H9 (cell line): ENCODE measurements around the gene MAP2K3. TPM values are rescaled to one million over a fixed set of nuclear protein-coding genes. Genes with fewer than 3 reads are reported as not detected.

Source experiments
- DNase-seq: peaks from one replicate; pipeline ENCODE4 v3.0.0-alpha.2; 2017
- H2AFZ ChIP-seq: one replicate; pipeline ENCODE4 v1.6.1; 2013; ENCODE audit warnings: mild to moderate bottlenecking, low read length, control low read depth, moderate library complexity
- H2AK5ac ChIP-seq: 2 replicates; pipeline ENCODE4 v1.6.1; 2013; ENCODE audit warnings: low read length, control low read depth, mixed read lengths; ENCODE audit not compliant: insufficient read length
- H2BK120ac ChIP-seq: one replicate; pipeline ENCODE4 v1.6.1; 2013; ENCODE audit warnings: low read depth, mild to moderate bottlenecking, low read length, control low read depth, inconsistent platforms; ENCODE audit not compliant: poor library complexity, severe bottlenecking
- H2BK12ac ChIP-seq: 2 replicates; pipeline ENCODE4 v1.6.1; 2013; ENCODE audit warnings: low read length, control low read depth, mixed read lengths, low read depth; ENCODE audit not compliant: insufficient read length
- H2BK15ac ChIP-seq: 2 replicates; pipeline ENCODE4 v1.6.1; 2013; ENCODE audit warnings: low read depth, low read length, control low read depth
- H2BK20ac ChIP-seq: one replicate; pipeline ENCODE4 v1.6.1; 2013; ENCODE audit warnings: low read depth, mild to moderate bottlenecking, low read length, control low read depth, inconsistent platforms; ENCODE audit not compliant: poor library complexity, severe bottlenecking
- H2BK5ac ChIP-seq: 2 replicates; pipeline ENCODE4 v1.6.1; 2013; ENCODE audit warnings: low read length, control low read depth, mixed read lengths; ENCODE audit not compliant: insufficient read length
- H3K14ac ChIP-seq: 2 replicates; pipeline ENCODE4 v1.6.1; 2013; ENCODE audit warnings: low read length, control low read depth; ENCODE audit not compliant: insufficient read depth
- H3K18ac ChIP-seq: 2 replicates; pipeline ENCODE4 v1.6.1; 2013; ENCODE audit warnings: low read depth, mild to moderate bottlenecking, mixed read lengths, low read length, control low read depth; ENCODE audit not compliant: insufficient read length
- H3K23ac ChIP-seq: 2 replicates; pipeline ENCODE4 v1.6.1; 2013; ENCODE audit warnings: low read length, control low read depth, mixed read lengths, low read depth; ENCODE audit not compliant: insufficient read length
- H3K23me2 ChIP-seq: 2 replicates; pipeline ENCODE4 v1.6.1; 2013; ENCODE audit warnings: low read depth, mild to moderate bottlenecking, mixed read lengths, low read length, control low read depth; ENCODE audit not compliant: insufficient read length, poor library complexity, severe bottlenecking
- H3K27ac ChIP-seq: 2 replicates; pipeline ENCODE4 v1.5.1; 2013; ENCODE audit warnings: low read length, control low read depth, mixed read lengths, low read depth; ENCODE audit not compliant: insufficient read length
- H3K27me3 ChIP-seq: 2 replicates; pipeline ENCODE4 v1.6.1; 2013; ENCODE audit warnings: low read length, control low read depth, inconsistent platforms; ENCODE audit not compliant: insufficient read depth
- H3K4ac ChIP-seq: 2 replicates; pipeline ENCODE4 v1.6.1; 2013; ENCODE audit warnings: low read depth, mild to moderate bottlenecking, control low read depth, inconsistent platforms, low read length, moderate library complexity
- H3K4me1 ChIP-seq: 2 replicates; pipeline ENCODE4 v1.6.1; 2013; ENCODE audit warnings: low read length, control low read depth, inconsistent platforms; ENCODE audit not compliant: insufficient read depth
- H3K4me2 ChIP-seq: 2 replicates; pipeline ENCODE4 v1.6.1; 2013; ENCODE audit warnings: low read length, control low read depth, mixed read lengths; ENCODE audit not compliant: insufficient read length, insufficient read depth
- H3K56ac ChIP-seq: 2 replicates; pipeline ENCODE4 v1.6.1; 2013; ENCODE audit warnings: low read depth, mild to moderate bottlenecking, mixed read lengths, low read length, control low read depth; ENCODE audit not compliant: insufficient read length
- H3K79me1 ChIP-seq: 2 replicates; pipeline ENCODE4 v1.6.1; 2013; ENCODE audit warnings: low read depth, mild to moderate bottlenecking, moderate library complexity, low read length, control low read depth, inconsistent platforms; ENCODE audit not compliant: insufficient read depth, poor library complexity, severe bottlenecking
- H3K79me2 ChIP-seq: 2 replicates; pipeline ENCODE4 v1.6.1; 2013; ENCODE audit warnings: low read length, control low read depth, inconsistent platforms; ENCODE audit not compliant: insufficient read depth
- H3K9ac ChIP-seq: 2 replicates; pipeline ENCODE4 v1.6.1; 2013; ENCODE audit warnings: low read length, control low read depth, mixed read lengths; ENCODE audit not compliant: insufficient read length; ENCODE audit errors: extremely low read depth
- H3K9me3 ChIP-seq: one replicate; pipeline ENCODE4 v1.6.1; 2013; ENCODE audit warnings: low read depth, low read length, inconsistent platforms; ENCODE audit not compliant: control insufficient read depth
- H3T11ph ChIP-seq: one replicate; pipeline ENCODE4 v1.6.1; 2013; ENCODE audit warnings: mild to moderate bottlenecking, low read length, control low read depth, inconsistent platforms
- H4K20me1 ChIP-seq: one replicate; pipeline ENCODE4 v1.6.1; 2013; ENCODE audit not compliant: control insufficient read depth, insufficient read length, insufficient read depth
- H4K5ac ChIP-seq: 2 replicates; pipeline ENCODE4 v1.6.1; 2013; ENCODE audit warnings: low read depth, mild to moderate bottlenecking, mixed read lengths, low read length, control low read depth; ENCODE audit not compliant: insufficient read length
- H4K8ac ChIP-seq: replicated peaks from 2 replicates; pipeline ENCODE4 v1.6.1; 2013; ENCODE audit warnings: low read length, control low read depth, mixed read lengths, low read depth; ENCODE audit not compliant: insufficient read length
- H4K91ac ChIP-seq: 2 replicates; pipeline ENCODE4 v1.6.1; 2013; ENCODE audit warnings: low read depth, mild to moderate bottlenecking, moderate library complexity, mixed read lengths, low read length, control low read depth; ENCODE audit not compliant: insufficient read length
- H3K27ac Mint-ChIP-seq, 3 experiments: 2 replicates in 2 of 3; 3 replicates in 1 of 3; pipeline ENCODE4 v1.8.0; 2020 to 2021; ENCODE audit warnings: mixed read lengths in 3 of 3, mild to moderate bottlenecking in 1 of 3, moderate library complexity in 1 of 3
- H3K27me3 Mint-ChIP-seq: 2 replicates; pipeline ENCODE4 v1.8.0; 2021; ENCODE audit warnings: low read depth, mild to moderate bottlenecking, moderate library complexity, mixed read lengths
- H3K36me3 Mint-ChIP-seq, 3 experiments: 2 replicates in 2 of 3; 3 replicates in 1 of 3; pipeline ENCODE4 v1.8.0; 2020 to 2021; ENCODE audit warnings: low read depth in 3 of 3, mixed read lengths in 3 of 3; ENCODE audit not compliant: insufficient read depth in 1 of 3
- H3K4me1 Mint-ChIP-seq, 2 experiments: 2 replicates each; pipeline ENCODE4 v1.8.0; 2020; ENCODE audit warnings: mixed read lengths in 2 of 2
- H3K4me3 Mint-ChIP-seq, 2 experiments: 2 replicates in 1 of 2; 3 replicates in 1 of 2; pipeline ENCODE4 v1.8.0; 2020 to 2021; ENCODE audit warnings: mild to moderate bottlenecking in 2 of 2, mixed read lengths in 2 of 2, moderate library complexity in 1 of 2
- H3K9me3 Mint-ChIP-seq, 2 experiments: 2 replicates in 1 of 2; 3 replicates in 1 of 2; pipeline ENCODE4 v1.8.0; 2020; ENCODE audit warnings: mild to moderate bottlenecking in 2 of 2, mixed read lengths in 2 of 2, moderate library complexity in 1 of 2
- WGBS: extraction: QIAGEN DNeasy Blood & Tissue Kit; methylation state at CpG from one replicate; pipeline ENCODE4 v1.1.7; 2013; ENCODE audit warnings: missing lambda C conversion rate, low lambda C conversion rate, mixed read lengths; ENCODE audit not compliant: insufficient read length; ENCODE audit errors: extremely low coverage; 5-methylcytosine and 5-hydroxymethylcytosine counted together
- total RNA-seq: library from RNA; stranded (reverse); gene quantifications from 2 replicates; pipeline ENCODE4 v1.2.1, GENCODE V29; 2021
- TF ChIP-seq, protein P1 (sequence below): fragments of 200-600 bp; sonication (generic); conservative IDR thresholded peaks from 3 replicates; pipeline ENCODE4 v1.8.0; 2021; ENCODE audit warnings: antibody characterized with exemption, mild to moderate bottlenecking

MAP2K3 gene
- total RNA-seq, 1 experiment from 2014 or later: 26.1 TPM

DNA sequence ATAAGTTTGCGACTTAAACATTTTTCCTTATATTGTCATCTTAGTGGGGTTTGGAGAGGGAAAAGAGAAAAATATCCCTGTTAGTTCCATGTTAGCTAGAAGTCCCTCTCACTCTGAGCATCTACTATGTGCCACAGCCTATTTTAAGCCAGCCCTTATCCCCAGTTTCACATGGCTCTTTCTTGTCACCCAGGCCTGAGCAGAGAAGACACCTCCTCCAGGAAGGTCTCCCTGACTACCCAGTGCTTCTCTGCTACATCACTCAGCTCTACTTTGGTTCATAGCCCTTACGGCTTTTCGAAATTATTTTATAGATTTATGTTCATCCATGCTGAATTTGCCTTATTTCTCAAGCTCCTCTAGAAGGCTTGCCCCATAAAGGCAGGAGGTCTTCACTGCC, 7.2 kb upstream of the MAP2K3 start:
- no peak overlapping the region for H2BK120ac ChIP-seq
- Mint-ChIP-seq H3K9me3 (no peaks in the 10 kb centered on the region; a peak in 1 of 5 replicates), H3K27ac (no peak overlapping the region; a peak in 1 of 7 replicates), H3K27me3 (peaks cover 75% of the 10 kb centered on the region), H3K4me3 (no peak overlapping the region), H3K36me3 (no peaks in the 10 kb centered on the region; a peak in 1 of 7 replicates), H3K4me1 (peaks cover 9 to 11% of the 10 kb centered on the region in 2 experiments)
- H3K4ac ChIP-seq: no peak overlapping the region
- H3K4me1 ChIP-seq: peaks cover 3% of the 10 kb centered on the region; the same call in 1 of the 2 replicates
- H2BK15ac ChIP-seq: no peak overlapping the region
- no peaks in the 10 kb centered on the region for H3K9me3 ChIP-seq
- H3K79me2 ChIP-seq: no peaks in the 10 kb centered on the region
- DNase-seq: no peak
- no peak overlapping the region for H3K18ac ChIP-seq
- no peak overlapping the region for H2AK5ac ChIP-seq
- no peak overlapping the region for H4K91ac ChIP-seq
- no peak overlapping the region for H3K9ac ChIP-seq
- no CpG with 5 or more reads among the region's 3 CpGs for WGBS
- H2AFZ ChIP-seq: no peak overlapping the region
- H3K14ac ChIP-seq: no peak overlapping the region
- no peak overlapping the region for H4K8ac ChIP-seq
- no peak overlapping the region for H2BK12ac ChIP-seq
- no peak overlapping the region for H3T11ph ChIP-seq
- H3K27me3 ChIP-seq: peaks cover 4% of the 10 kb centered on the region; the same call in 1 of the 2 replicates
- H2BK5ac ChIP-seq: no peak overlapping the region
- H2BK20ac ChIP-seq: no peak overlapping the region
- TF ChIP-seq, protein P1, sequence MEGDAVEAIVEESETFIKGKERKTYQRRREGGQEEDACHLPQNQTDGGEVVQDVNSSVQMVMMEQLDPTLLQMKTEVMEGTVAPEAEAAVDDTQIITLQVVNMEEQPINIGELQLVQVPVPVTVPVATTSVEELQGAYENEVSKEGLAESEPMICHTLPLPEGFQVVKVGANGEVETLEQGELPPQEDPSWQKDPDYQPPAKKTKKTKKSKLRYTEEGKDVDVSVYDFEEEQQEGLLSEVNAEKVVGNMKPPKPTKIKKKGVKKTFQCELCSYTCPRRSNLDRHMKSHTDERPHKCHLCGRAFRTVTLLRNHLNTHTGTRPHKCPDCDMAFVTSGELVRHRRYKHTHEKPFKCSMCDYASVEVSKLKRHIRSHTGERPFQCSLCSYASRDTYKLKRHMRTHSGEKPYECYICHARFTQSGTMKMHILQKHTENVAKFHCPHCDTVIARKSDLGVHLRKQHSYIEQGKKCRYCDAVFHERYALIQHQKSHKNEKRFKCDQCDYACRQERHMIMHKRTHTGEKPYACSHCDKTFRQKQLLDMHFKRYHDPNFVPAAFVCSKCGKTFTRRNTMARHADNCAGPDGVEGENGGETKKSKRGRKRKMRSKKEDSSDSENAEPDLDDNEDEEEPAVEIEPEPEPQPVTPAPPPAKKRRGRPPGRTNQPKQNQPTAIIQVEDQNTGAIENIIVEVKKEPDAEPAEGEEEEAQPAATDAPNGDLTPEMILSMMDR: no peak
- H3K4me2 ChIP-seq: no peak overlapping the region
- no peak overlapping the region for H4K5ac ChIP-seq
- H3K27ac ChIP-seq: no peak overlapping the region
- no peak overlapping the region for H3K23ac ChIP-seq
- H3K23me2 ChIP-seq: peaks cover 14% of the 10 kb centered on the region
- no peaks in the 10 kb centered on the region for H4K20me1 ChIP-seq
- H3K79me1 ChIP-seq: no peaks in the 10 kb centered on the region
- no peak overlapping the region for H3K56ac ChIP-seq
